ENCODE measurements around the gene HOXB2. TPM values are rescaled to one million over a fixed set of nuclear protein-coding genes. Genes with fewer than 3 reads are reported as not detected.

HOXB2 gene
- total RNA-seq, 1 experiment from 2014 or later = 0.31 TPM

DNA sequence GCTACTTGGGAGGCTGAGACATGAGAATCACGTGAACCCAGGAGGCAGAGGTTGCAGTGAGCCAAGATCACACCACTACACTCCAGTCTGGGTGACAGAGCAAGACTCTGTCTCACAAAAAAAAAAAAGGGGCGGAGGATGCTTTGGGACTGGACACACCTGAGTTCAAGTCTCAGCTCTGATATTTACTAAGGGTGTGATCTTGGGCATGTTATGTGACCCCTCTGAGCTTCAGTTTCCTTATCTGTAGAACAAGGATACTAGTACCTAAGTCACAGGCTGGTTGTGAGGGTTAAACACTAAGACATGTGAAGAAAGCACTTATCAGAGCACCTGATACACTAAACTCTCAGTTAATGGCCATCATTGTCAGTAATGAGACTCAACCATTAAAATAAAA is 40.0 kb downstream of the HOXB2 start:
- POLR2A ChIA-PET (ENCODE audit: unreplicated experiment) = interaction anchor here (0.6 kb wide), 1 partner anchor 19 kb away, joined by 3 read pairs; no protein-coding TSS in a partner anchor
- H3K79me2 ChIP-seq (ENCODE audit: low read depth) = no peaks in the 10 kb centered on the region
- peak overlapping the region; percentile 49 for H3K4me2 ChIP-seq
- H3K9me3 ChIP-seq (ENCODE audit: insufficient read depth, low read depth) = no peaks in the 10 kb centered on the region
- H3K4me1 ChIP-seq (replicated peaks; ENCODE audit: insufficient read depth) = peaks cover 49% of the 10 kb centered on the region
- no peaks in the 10 kb centered on the region for H3K36me3 ChIP-seq (ENCODE audit: low read depth)
- intact Hi-C loops (cut with micrococcal nuclease; ENCODE audit: unreplicated experiment) = no loop called here
- no peaks in the 10 kb centered on the region for H4K20me1 ChIP-seq (ENCODE audit: insufficient read depth)
- peaks cover 25% of the 10 kb centered on the region for H3F3A ChIP-seq (ENCODE audit: insufficient read depth, low read depth)
- peak in 1 of 2 experiments; percentile 62 for DNase-seq
- TF ChIP-seq CTCF (conservative IDR thresholded peaks at IDR 0.05) (no peak), EZH2 (IDR thresholded peaks at IDR 0.05; ENCODE audit: low read depth) (no peak)
- H3K27ac ChIP-seq = peak overlapping the region; percentile 43
- H2AFZ ChIP-seq = no peak overlapping the region
- H3K4me3 ChIP-seq = no peak overlapping the region
- BruUV-seq (replicated peaks) = no TSS peak
- H3K27me3 ChIP-seq (ENCODE audit: insufficient read depth, low read depth) = no peaks in the 10 kb centered on the region
- CTCF ChIA-PET = interaction anchor here (0.7 kb wide), 1 partner anchor 20 kb away, joined by 7 read pairs; no protein-coding TSS in a partner anchor
- no peaks in the 10 kb centered on the region for H3K9me2 ChIP-seq (ENCODE audit: insufficient read depth)

GRCh38 chr17:48503747-48504146 is 41.2 kb downstream of the HOXB2 start:
- Histone ChIP-seq H3K4me1 (replicated peaks; ENCODE audit: insufficient read depth) (peaks cover 61% of the 10 kb centered on the region), H3K36me3 (ENCODE audit: low read depth) (no peaks in the 10 kb centered on the region), H3F3A (ENCODE audit: insufficient read depth, low read depth) (peaks cover 37% of the 10 kb centered on the region), H3K4me3 (no peak overlapping the region), H3K9me3 (ENCODE audit: insufficient read depth, low read depth) (no peaks in the 10 kb centered on the region), H3K79me2 (ENCODE audit: low read depth) (no peaks in the 10 kb centered on the region), H3K4me2 (no peak overlapping the region), H4K20me1 (ENCODE audit: insufficient read depth) (no peaks in the 10 kb centered on the region), H2AFZ (no peak overlapping the region), H3K9me2 (ENCODE audit: insufficient read depth) (no peaks in the 10 kb centered on the region), H3K27ac (no peak overlapping the region), H3K27me3 (ENCODE audit: insufficient read depth, low read depth) (no peaks in the 10 kb centered on the region)
- intact Hi-C loops (cut with micrococcal nuclease; ENCODE audit: unreplicated experiment) = no loop called here
- no peak for DNase-seq
- BruUV-seq (replicated peaks) = no TSS peak
- TF ChIP-seq EZH2 (IDR thresholded peaks at IDR 0.05; ENCODE audit: low read depth) = no peak
- ChIA-PET POLR2A (ENCODE audit: unreplicated experiment) (no interaction called here), CTCF (no interaction called here)

DNA sequence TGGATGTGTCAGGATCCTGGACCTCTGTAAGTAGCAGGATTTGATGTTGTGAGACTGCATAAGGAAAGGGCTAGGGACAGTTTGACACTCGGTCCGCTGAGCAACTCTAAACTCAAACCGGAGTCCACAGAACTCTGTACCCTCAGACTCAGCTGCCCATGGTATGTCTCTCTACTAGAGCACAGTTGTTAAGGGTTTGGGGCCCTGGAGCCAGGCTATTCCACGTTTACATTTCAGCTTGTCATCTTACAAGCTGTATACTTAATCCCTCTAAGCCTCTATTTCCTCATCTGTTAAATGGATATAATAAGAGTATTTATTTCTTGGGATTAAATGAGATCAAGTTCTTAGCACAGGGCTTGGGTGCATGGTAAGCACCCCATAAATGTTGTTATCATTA is 42.0 kb downstream of the HOXB2 start:
- Histone ChIP-seq H3K9me2 (ENCODE audit: insufficient read depth) (no peaks in the 10 kb centered on the region), H3K4me3 (no peak overlapping the region), H3K4me2 (no peak overlapping the region), H3K27ac (no peak overlapping the region), H3K27me3 (ENCODE audit: insufficient read depth, low read depth) (no peaks in the 10 kb centered on the region), H3K4me1 (replicated peaks; ENCODE audit: insufficient read depth) (peaks cover 69% of the 10 kb centered on the region), H3K36me3 (ENCODE audit: low read depth) (no peaks in the 10 kb centered on the region), H4K20me1 (ENCODE audit: insufficient read depth) (no peaks in the 10 kb centered on the region), H2AFZ (no peak overlapping the region), H3F3A (ENCODE audit: insufficient read depth, low read depth) (peaks cover 46% of the 10 kb centered on the region), H3K9me3 (ENCODE audit: insufficient read depth, low read depth) (no peaks in the 10 kb centered on the region), H3K79me2 (ENCODE audit: low read depth) (no peaks in the 10 kb centered on the region)
- ChIA-PET CTCF (no interaction called here), POLR2A (ENCODE audit: unreplicated experiment) (no interaction called here)
- no peak for TF ChIP-seq CTCF (conservative IDR thresholded peaks at IDR 0.05)
- no peak for TF ChIP-seq EZH2 (IDR thresholded peaks at IDR 0.05; ENCODE audit: low read depth)
- DNase-seq = no peak
- no TSS peak for BruUV-seq (replicated peaks)
- intact Hi-C loops (cut with micrococcal nuclease; ENCODE audit: unreplicated experiment) = no loop called here

DNA sequence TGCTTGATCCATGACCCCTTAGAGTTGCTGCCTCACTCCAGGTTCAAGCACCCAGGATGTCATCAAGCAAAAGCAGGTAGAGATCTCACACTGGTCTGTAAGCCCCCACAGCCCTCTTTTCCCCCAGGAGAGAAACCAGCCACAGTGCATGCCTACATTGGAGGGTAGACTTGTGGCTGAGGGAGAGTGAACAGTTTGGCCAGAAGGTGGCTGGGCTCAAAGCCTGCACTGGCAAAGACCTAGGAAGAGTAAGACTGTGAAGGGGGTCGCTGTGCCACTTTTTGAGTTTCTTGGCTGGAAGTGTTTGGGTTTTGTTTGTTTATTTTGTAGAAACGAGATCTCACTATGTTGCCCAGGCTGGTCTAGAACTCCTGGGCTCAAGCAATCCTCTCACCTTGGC is 42.6 kb downstream of the HOXB2 start:
- no peaks in the 10 kb centered on the region for H3K9me3 ChIP-seq (ENCODE audit: insufficient read depth, low read depth)
- TF ChIP-seq EZH2 (IDR thresholded peaks at IDR 0.05; ENCODE audit: low read depth) = no peak
- no peak for TF ChIP-seq CTCF (conservative IDR thresholded peaks at IDR 0.05)
- peaks cover 75% of the 10 kb centered on the region for H3K4me1 ChIP-seq (replicated peaks; ENCODE audit: insufficient read depth)
- H3K9me2 ChIP-seq (ENCODE audit: insufficient read depth) = no peaks in the 10 kb centered on the region
- POLR2A ChIA-PET (ENCODE audit: unreplicated experiment) = no interaction called here
- H3K27ac ChIP-seq = no peak overlapping the region
- no peak for DNase-seq
- no peaks in the 10 kb centered on the region for H3K27me3 ChIP-seq (ENCODE audit: insufficient read depth, low read depth)
- no peak overlapping the region for H2AFZ ChIP-seq
- no peak overlapping the region for H3K4me2 ChIP-seq
- H4K20me1 ChIP-seq (ENCODE audit: insufficient read depth) = no peaks in the 10 kb centered on the region
- intact Hi-C loops (cut with micrococcal nuclease; ENCODE audit: unreplicated experiment) = no loop called here
- H3K4me3 ChIP-seq = no peak overlapping the region
- no peaks in the 10 kb centered on the region for H3K36me3 ChIP-seq (ENCODE audit: low read depth)
- CTCF ChIA-PET = no interaction called here
- no peaks in the 10 kb centered on the region for H3K79me2 ChIP-seq (ENCODE audit: low read depth)
- BruUV-seq (replicated peaks) = no TSS peak
- H3F3A ChIP-seq (ENCODE audit: insufficient read depth, low read depth) = peaks cover 52% of the 10 kb centered on the region
